GM12875 (cell line): ENCODE measurements around the gene VSTM2B.
"Not testable (repeated sequence)": the region's sequence is repeated elsewhere in the genome, so short reads cannot be mapped to it uniquely, and the experiment has no call there.

Experiments used
- H3K4me3 ChIP-seq: one replicate; pipeline ENCODE4 v1.5.1; 2011; ENCODE audit warnings: low read depth, low read length, control low read depth
- TF ChIP-seq, protein P1 (sequence below): IDR thresholded peaks from 2 replicates; pipeline ENCODE4 v1.5.1; 2011; ENCODE audit warnings: low read depth, mild to moderate bottlenecking, control low read depth, inconsistent platforms, low read length, moderate library complexity, borderline replicate concordance; ENCODE audit not compliant: insufficient read depth

VSTM2B gene

DNA sequence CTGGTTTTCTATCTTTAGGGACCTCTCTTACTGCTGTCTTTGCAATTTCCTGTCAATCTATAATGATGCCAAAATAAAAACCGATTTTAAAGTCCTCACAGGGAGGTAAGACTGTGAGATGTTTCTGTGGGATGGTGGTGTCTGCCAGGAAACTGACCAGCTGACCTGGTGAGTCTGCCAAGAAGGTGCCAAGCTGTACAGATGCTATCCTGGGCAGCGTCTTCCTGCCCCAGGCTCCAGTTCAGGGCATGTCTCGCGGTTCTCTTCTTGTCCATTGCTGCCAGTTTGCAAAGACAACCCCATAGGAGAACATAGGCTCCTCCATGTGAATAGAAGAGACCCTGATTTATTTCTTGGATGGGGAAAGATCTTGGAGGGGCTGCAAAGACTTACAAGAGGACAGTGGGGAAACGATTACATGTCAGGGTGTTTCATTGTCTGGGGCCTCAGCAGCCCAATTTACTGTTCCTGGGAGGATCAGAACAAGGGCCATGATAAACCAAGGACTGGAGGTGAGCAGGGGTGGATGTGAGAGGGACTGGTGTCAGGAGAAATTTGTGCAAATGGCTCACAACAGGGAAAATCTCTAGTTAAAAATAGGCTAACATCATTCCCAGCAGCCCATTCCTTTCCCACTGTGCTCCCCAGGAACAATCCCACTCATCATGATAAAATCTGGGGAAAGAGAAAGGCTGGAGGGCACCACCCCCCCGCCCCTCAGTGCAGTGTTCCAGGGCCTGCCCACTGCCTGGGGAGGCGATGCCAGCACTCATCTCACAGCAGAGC is 42.7 kb upstream of the VSTM2B start:
- TF ChIP-seq, protein P1, sequence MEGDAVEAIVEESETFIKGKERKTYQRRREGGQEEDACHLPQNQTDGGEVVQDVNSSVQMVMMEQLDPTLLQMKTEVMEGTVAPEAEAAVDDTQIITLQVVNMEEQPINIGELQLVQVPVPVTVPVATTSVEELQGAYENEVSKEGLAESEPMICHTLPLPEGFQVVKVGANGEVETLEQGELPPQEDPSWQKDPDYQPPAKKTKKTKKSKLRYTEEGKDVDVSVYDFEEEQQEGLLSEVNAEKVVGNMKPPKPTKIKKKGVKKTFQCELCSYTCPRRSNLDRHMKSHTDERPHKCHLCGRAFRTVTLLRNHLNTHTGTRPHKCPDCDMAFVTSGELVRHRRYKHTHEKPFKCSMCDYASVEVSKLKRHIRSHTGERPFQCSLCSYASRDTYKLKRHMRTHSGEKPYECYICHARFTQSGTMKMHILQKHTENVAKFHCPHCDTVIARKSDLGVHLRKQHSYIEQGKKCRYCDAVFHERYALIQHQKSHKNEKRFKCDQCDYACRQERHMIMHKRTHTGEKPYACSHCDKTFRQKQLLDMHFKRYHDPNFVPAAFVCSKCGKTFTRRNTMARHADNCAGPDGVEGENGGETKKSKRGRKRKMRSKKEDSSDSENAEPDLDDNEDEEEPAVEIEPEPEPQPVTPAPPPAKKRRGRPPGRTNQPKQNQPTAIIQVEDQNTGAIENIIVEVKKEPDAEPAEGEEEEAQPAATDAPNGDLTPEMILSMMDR: no peak
- H3K4me3 ChIP-seq: no peak overlapping the region

DNA sequence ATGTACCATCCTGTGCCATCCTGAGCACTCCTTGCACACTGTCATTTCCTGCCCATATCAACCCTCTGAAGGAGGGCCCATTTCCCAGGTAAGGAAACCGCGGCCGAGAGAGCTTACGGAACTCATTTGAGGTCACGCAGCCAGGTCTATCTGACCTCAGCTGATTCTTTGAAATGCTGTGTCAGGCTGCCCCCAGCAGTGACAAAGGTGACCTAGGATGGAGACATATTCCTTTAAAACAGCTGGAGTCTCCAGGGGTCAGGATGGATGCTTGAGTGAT is 42.2 kb upstream of the VSTM2B start:
- H3K4me3 ChIP-seq: no peak overlapping the region
- TF ChIP-seq, protein P1: no peak

DNA sequence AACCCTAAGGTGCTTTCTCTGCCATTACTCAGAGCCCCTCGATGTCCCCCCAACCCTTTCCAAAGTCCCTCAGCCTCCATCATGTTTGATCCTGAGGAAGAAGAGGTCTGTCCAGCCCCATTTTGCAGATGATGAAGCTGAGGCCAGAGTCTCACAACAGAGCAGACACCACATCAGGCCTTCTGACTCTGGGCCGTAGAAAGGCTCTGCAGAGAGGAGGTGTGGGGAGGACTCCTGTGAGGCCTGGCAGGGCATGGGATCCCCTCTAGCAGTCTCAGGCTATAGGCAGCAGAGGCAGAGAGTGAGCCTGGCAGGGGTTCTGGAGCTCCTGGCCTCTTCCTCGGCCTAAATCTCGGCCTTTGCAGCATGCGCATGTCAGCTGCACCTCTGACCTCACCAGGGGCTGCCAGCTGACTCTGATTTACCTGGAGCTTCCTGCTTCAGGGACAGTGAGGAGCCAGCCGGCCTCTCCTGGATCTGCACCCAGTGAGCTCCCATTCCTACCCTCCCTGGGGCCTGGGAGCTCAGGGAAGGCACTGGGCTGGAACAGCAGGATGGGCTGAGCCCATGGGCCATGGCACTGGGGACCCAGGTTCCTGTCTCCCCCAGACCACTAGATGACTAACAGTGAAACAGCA is 41.7 kb upstream of the VSTM2B start:
- H3K4me3 ChIP-seq: no peak overlapping the region
- TF ChIP-seq, protein P1: no peak

DNA sequence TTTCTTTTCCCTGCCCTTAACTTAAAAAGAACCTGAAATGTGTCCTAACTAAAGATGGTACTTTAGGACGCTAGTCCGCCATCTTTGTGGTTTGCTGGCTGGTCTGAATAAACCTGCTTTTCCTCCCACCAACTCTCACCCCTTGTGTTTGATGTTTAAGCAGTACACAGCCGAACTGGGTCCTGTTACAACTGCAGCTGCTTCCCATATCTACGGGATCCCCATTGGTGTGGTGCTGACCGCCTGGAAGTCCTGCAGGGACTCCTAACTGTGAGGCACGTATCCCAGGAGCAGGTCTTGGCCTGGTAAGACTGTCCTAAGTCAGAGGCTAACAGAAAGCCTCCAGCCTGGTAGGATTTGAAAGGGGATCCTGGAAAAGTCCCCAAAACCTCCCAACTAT is 40.9 kb upstream of the VSTM2B start:
- H3K4me3 ChIP-seq: no peak overlapping the region
- TF ChIP-seq, protein P1: no peak

DNA sequence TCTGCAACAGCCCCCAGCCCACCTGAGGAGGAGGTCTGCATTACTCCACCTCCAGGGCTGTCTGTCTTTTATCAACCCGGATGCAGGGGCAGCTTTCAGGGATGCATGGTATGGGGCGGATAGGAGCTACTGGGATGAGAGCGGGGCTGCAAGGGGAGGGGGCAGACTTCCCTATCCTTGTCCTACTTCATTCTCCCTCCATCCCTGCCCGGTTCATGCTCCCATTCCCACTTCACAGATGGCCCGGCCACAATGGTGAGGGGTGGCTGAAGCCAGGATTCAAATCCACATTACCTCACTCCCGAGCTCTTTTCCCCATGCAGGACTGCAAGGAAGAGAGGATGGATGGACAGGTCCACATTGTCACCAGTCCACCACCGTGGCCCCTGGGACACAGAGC is 40.5 kb upstream of the VSTM2B start:
- TF ChIP-seq, protein P1: no peak
- no peak overlapping the region for H3K4me3 ChIP-seq

DNA sequence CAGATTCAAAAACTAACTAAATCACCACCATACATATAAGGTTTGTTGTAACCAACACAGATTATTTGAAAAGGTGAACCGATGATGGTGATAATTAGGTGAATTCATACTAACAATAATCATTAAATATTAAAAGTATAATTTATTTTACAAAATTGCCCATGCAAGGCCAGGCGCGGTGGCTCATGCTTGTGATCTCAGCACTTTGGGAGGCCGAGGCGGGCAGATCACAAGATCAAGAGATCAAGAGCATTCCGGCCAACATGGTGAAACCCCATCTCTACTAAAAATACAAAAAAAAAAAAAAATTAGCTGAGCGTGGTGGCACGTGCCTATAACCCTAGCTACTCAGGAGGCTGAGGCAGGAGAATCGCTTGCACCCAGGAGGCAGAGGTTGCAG is 38.8 kb upstream of the VSTM2B start:
- H3K4me3 ChIP-seq: not testable (repeated sequence)

DNA sequence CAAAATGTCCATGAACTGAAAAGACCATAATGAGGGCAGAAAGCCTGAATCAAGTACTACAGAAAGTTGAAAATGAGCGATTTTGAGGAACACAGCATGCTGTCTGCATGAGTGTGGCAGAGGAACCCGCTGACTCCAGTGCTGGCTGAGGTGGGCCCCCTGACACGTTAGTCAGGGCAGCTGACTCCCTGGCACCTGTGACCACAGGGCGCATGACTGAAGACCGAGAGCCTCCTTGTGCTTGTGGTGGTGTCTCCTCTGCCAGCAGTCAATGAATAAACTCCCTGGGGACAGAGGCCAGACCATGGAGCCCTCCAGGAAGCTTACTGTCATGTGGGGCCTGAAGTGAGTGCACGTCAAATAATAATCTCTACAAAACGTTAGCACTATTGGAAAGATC is 38.4 kb upstream of the VSTM2B start:
- H3K4me3 ChIP-seq: no peak overlapping the region
- TF ChIP-seq, protein P1: no peak
